ENCODE results near the gene LINC01488. TPM values are rescaled to one million over a fixed set of nuclear protein-coding genes. Genes with fewer than 3 reads are reported as not detected.

LINC01488 gene
- total RNA-seq, 1 experiment from 2014 or later: not detected

DNA sequence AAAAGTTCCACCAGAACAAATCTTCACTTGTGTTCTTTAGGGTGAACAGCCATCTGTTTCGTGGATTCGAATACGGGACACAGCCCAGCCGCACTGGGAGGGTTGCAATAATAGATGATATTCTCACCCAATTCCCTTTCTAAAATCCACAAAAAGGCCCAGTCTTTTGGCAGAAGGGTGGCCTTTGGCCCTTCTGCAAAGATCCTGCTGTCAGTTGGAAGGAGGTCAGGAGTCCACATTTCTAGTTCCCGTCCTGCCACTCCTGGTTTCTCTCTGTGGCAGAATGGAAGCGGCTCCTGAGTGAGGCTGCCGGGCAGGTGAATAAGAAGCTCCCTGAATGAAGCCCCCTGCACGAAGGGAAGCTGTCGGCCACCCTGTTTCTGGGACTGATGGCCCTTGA is 11.2 kb upstream of the LINC01488 start:
- H3K36me3 ChIP-seq (ENCODE audit: low read depth): no peaks in the 10 kb centered on the region
- H3K9me2 ChIP-seq (ENCODE audit: insufficient read depth): no peaks in the 10 kb centered on the region
- H3K4me2 ChIP-seq: no peak overlapping the region
- no peaks in the 10 kb centered on the region for H3K4me1 ChIP-seq (replicated peaks; ENCODE audit: insufficient read depth)
- H3K79me2 ChIP-seq (ENCODE audit: low read depth): no peaks in the 10 kb centered on the region
- H4K20me1 ChIP-seq (ENCODE audit: insufficient read depth): no peaks in the 10 kb centered on the region
- intact Hi-C loops (cut with micrococcal nuclease; ENCODE audit: unreplicated experiment): no loop called here
- DNase-seq: no peak
- no peak overlapping the region for H2AFZ ChIP-seq
- H3K27ac ChIP-seq: no peak overlapping the region
- no peaks in the 10 kb centered on the region for H3K9me3 ChIP-seq (ENCODE audit: insufficient read depth, low read depth)
- CTCF ChIA-PET: no interaction called here
- no peak overlapping the region for H3K4me3 ChIP-seq
- no TSS peak for BruUV-seq (replicated peaks)
- H3K27me3 ChIP-seq (ENCODE audit: insufficient read depth, low read depth): no peaks in the 10 kb centered on the region
- no peaks in the 10 kb centered on the region for H3F3A ChIP-seq (ENCODE audit: insufficient read depth, low read depth)
- POLR2A ChIA-PET (ENCODE audit: unreplicated experiment): no interaction called here
- TF ChIP-seq CTCF (conservative IDR thresholded peaks at IDR 0.05) (no peak), EZH2 (IDR thresholded peaks at IDR 0.05; ENCODE audit: low read depth) (no peak)

GRCh38 chr11:69470793-69471728 is 10.4 kb upstream of the LINC01488 start:
- H3K36me3 ChIP-seq (ENCODE audit: low read depth): no peaks in the 10 kb centered on the region
- no peak overlapping the region for H3K4me2 ChIP-seq
- POLR2A ChIA-PET (ENCODE audit: unreplicated experiment): no interaction called here
- intact Hi-C loops (cut with micrococcal nuclease; ENCODE audit: unreplicated experiment): no loop called here
- no peaks in the 10 kb centered on the region for H3F3A ChIP-seq (ENCODE audit: insufficient read depth, low read depth)
- H3K4me3 ChIP-seq: no peak overlapping the region
- CTCF ChIA-PET: interaction anchor here (0.6 kb wide), 1 partner anchor 16 kb away, joined by 10 read pairs; no protein-coding TSS in a partner anchor
- H3K4me1 ChIP-seq (replicated peaks; ENCODE audit: insufficient read depth): no peaks in the 10 kb centered on the region
- no peak overlapping the region for H2AFZ ChIP-seq
- no peak for TF ChIP-seq CTCF (conservative IDR thresholded peaks at IDR 0.05)
- TF ChIP-seq EZH2 (IDR thresholded peaks at IDR 0.05; ENCODE audit: low read depth): no peak
- no peaks in the 10 kb centered on the region for H3K27me3 ChIP-seq (ENCODE audit: insufficient read depth, low read depth)
- no peak for DNase-seq
- no peak overlapping the region for H3K27ac ChIP-seq
- H4K20me1 ChIP-seq (ENCODE audit: insufficient read depth): no peaks in the 10 kb centered on the region
- H3K9me3 ChIP-seq (ENCODE audit: insufficient read depth, low read depth): no peaks in the 10 kb centered on the region
- H3K9me2 ChIP-seq (ENCODE audit: insufficient read depth): no peaks in the 10 kb centered on the region
- no TSS peak for BruUV-seq (replicated peaks)
- H3K79me2 ChIP-seq (ENCODE audit: low read depth): no peaks in the 10 kb centered on the region

DNA sequence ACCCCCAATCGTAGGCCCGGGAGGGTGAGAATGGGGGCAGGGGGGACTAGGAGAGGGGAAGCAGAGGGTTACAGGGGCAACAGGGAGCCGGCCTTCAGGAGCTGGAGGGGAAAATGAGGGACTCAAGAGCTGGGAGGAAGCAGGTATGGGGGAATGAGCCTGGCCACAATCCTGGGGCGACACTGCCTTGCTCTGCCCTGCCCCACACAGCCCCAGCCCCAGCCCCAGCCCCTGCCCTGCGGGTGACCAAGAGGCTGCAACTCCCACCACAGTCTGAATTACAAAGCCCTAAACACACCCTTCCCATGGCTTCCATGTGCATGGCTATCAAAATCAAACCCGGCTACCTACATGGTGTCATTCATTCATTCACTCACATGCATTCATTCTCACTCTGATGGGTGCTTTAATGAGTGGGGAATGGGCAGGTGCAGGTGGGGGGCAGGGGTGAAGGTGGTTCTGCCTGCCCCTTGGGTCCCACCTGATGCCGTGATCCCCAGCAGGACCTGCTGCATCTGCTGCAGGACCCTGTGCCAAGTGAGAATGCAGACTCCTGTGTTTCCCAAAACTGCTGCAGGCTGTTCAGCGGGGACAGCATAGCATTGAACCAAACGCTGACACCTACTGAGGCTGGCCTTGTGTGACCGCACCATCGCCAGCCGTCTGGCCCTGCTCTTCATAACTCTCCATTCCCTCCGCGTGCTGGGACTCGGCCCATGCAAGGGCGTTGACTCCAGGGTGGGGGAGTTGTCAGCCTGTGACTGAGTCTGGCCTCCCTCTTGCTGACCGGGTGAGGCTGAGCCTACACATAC is 9.5 kb upstream of the LINC01488 start:
- Histone ChIP-seq H3K27me3 (ENCODE audit: insufficient read depth, low read depth) (no peaks in the 10 kb centered on the region), H3K4me1 (replicated peaks; ENCODE audit: insufficient read depth) (no peaks in the 10 kb centered on the region), H3K36me3 (ENCODE audit: low read depth) (no peaks in the 10 kb centered on the region), H2AFZ (no peak overlapping the region), H4K20me1 (ENCODE audit: insufficient read depth) (no peaks in the 10 kb centered on the region), H3F3A (ENCODE audit: insufficient read depth, low read depth) (no peaks in the 10 kb centered on the region), H3K79me2 (ENCODE audit: low read depth) (no peaks in the 10 kb centered on the region), H3K4me2 (no peak overlapping the region), H3K27ac (no peak overlapping the region), H3K9me3 (ENCODE audit: insufficient read depth, low read depth) (no peaks in the 10 kb centered on the region), H3K4me3 (no peak overlapping the region), H3K9me2 (ENCODE audit: insufficient read depth) (no peaks in the 10 kb centered on the region)
- CTCF ChIA-PET: no interaction called here
- BruUV-seq (replicated peaks): no TSS peak
- DNase-seq: no peak
- TF ChIP-seq CTCF (conservative IDR thresholded peaks at IDR 0.05) (no peak), EZH2 (IDR thresholded peaks at IDR 0.05; ENCODE audit: low read depth) (no peak)
- POLR2A ChIA-PET (ENCODE audit: unreplicated experiment): no interaction called here
- intact Hi-C loops (cut with micrococcal nuclease; ENCODE audit: unreplicated experiment): no loop called here

All from PC-9 (cell line).